Measurements from ENCODE around the gene TEKT5. TPM values are rescaled to one million over a fixed set of nuclear protein-coding genes. Genes with fewer than 3 reads are reported as not detected.

TEKT5 gene
- not detected in 2 replicates for total RNA-seq

GRCh38 chr16:10694830-10695229 lies at the start of gene TEKT5:
TEKT5 (minus strand) TSS chr16:10694930; CDS start chr16:10694873, 57 bp downstream.

DNA sequence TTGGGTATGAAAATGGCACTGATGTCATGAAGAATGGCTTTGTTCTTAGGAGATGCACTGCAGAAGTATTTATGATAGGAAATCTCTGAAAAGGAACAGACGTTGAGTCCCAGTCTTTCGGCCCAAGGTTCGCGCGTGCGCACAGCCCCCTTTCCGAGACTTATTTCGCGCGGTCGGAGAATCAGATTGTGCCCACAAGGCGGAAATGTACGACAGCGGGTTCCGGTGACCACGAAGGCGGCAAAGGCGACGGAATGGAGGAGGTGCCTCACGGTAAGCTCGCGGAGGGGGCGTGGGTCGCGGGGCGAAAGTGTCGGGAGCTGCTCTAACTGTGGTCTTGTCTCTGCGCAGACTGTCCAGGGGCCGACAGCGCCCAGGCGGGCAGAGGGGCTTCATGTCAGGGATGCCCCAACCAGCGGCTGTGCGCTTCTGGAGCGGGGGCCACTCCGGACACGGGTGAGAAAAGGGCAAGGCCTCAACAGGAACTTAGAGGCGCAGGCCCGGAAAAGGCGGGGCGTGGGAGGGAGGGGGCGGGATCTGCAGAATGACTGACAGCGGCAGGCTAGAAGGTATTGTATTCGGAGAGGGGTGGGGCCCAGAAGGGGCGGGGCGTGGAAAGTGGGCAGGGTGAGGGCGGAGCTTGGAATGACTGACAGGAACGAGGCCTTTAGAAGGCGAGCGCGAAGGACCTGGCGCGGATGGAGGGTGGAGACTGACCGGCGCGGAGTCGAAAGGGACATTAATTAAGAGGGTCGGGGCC lies 49.1 kb upstream of the TEKT5 start, which contains the start of gene NUBP1:
Gene NUBP1 (plus strand): TSS at position 233 of the 760 bp plus-strand sequence. CDS start 22 bp downstream, at position 255.

GRCh38 chr16:10579965-10580882 lies 114.5 kb downstream of the TEKT5 start, which contains the start of gene EMP2:
EMP2 (minus strand) TSS chr16:10580598; CDS start chr16:10547617, 32,981 bp downstream.

Other genes starting within 250 kb of the TEKT5 start
- gene EMP2, start 114.3 kb downstream of the TEKT5 start, total RNA-seq: 24.9 and 40.3 TPM in 2 replicates
- gene NUBP1, start 48.9 kb upstream of the TEKT5 start, total RNA-seq: 14.2 and 21.0 TPM in 2 replicates
- not detected in 2 replicates for gene TVP23A, start 123.9 kb upstream of the TEKT5 start, total RNA-seq
- gene CIITA, start 182.3 kb upstream of the TEKT5 start, total RNA-seq: 0.07 and 1.3 TPM in 2 replicates
- 63.8 and 120 TPM in 2 replicates for gene DEXI, start 247.5 kb upstream of the TEKT5 start, total RNA-seq
- 12.8 and 15.4 TPM in 2 replicates for gene CLEC16A, start 249.6 kb upstream of the TEKT5 start, total RNA-seq

Measured in airway epithelial cell (primary cell).